ENCODE data around the gene ZRANB1.

DNA sequence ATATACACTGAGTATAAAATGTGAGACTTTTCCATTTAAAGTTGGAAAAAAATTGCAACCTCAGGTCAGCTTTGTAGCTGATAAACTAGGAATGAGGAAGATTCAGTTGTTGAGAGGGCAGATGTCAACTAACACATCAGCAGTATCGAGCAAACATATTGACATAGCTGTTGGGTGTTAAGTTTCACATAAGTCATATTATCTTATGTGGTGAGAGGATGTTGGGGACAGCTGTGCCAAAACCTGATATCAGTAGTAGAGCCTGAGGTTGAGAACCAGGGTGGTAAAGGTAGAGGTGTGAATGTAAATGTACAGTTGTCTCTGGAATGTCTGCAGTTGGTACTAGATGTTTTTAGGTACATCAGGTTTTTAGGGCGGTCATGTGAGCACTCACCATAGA, 5.0 kb downstream of the ZRANB1 start:
- no peak for TF ChIP-seq POLR2A (IDR thresholded peaks at IDR 0.05)
- TF ChIP-seq, protein P1, sequence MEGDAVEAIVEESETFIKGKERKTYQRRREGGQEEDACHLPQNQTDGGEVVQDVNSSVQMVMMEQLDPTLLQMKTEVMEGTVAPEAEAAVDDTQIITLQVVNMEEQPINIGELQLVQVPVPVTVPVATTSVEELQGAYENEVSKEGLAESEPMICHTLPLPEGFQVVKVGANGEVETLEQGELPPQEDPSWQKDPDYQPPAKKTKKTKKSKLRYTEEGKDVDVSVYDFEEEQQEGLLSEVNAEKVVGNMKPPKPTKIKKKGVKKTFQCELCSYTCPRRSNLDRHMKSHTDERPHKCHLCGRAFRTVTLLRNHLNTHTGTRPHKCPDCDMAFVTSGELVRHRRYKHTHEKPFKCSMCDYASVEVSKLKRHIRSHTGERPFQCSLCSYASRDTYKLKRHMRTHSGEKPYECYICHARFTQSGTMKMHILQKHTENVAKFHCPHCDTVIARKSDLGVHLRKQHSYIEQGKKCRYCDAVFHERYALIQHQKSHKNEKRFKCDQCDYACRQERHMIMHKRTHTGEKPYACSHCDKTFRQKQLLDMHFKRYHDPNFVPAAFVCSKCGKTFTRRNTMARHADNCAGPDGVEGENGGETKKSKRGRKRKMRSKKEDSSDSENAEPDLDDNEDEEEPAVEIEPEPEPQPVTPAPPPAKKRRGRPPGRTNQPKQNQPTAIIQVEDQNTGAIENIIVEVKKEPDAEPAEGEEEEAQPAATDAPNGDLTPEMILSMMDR (IDR thresholded peaks at IDR 0.05), result no peak
